ENCODE results near the gene PSENEN. TPM values are rescaled to one million over a fixed set of nuclear protein-coding genes. Genes with fewer than 3 reads are reported as not detected.
A peak's percentile ranks its signal among the peaks of the same experiment; 100 is the strongest.

The PSENEN gene
- total and polyA plus RNA-seq, 9 of the 15 experiments (the other 6 are each of a cell fraction or from before 2014, with no cell fraction given) = 34.5 to 299 (median 61.1) TPM

DNA sequence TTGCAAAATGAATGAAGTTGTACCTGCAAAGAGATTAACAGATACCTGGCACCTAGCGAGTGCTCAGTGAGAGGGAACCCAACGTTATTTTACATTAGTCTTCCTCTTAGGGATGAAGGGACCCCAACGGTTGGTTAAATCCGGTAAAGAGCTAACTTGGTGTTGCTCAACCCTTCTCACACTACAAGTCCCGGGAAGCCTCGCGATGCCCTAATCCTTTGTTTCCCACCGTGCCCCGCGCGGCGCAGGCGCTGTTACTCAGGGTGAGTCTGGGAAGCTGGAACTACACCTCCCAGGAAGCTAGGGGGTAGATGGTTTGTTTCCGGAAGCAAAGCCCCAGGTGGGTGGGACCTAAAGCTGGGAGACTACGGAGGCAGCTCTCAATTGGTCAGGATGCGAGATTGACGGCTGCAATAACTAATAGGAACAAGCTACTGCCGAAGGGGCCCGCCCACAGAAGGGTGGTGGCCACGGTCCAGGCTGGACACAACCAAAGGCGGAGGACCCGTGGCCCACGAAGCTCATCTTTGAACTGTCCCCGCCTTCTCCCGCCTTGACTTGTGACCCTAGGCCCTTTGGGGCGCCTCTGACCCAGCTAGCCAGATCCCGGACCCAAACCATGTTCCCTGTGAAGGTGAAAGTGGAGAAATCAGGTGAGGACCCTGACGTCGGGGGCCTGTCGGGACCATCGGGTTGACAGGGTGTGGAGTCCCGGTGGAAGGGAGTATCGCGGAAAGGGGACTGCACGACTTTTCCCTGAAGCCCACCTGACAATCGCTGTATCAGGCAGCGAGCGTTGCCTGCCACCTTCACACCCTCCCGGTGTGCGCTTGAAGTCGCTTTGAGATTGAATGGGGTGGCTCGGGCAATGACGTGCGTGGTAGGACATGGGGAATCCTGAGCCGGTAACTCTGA lies 2.9 kb downstream of the PSENEN start, which contains the start of gene LIN37:
TSS of gene LIN37 (plus strand) at position 471 of the 915 bp plus-strand sequence. CDS start at position 620, 149 bp downstream.
- ChIA-PET CTCF (ENCODE audit: low intra/inter-chr PET ratio) (no interaction called here), POLR2A (interaction anchor here (0.6 to 2.5 kb wide), 11 partner anchors 9 to 1902 kb away, joined by 3 to 12 read pairs (median 4); partner anchors contain the start of genes HSPB6 and PROSER3)
- peak within 1 kb of the TSS; percentile 94 for H2AFZ ChIP-seq (ENCODE audit: low read depth, low read length)
- FAIRE-seq (peak; percentile 100), ATAC-seq (peak; percentile 90), DNase-seq (ENCODE audit: extremely low read depth in 1 of 4, low spot score in 3 of 4) (peak; percentile 88 to 99 (median 93))
- peak within 1 kb of the TSS; percentile 78 to 96 for H3K9ac ChIP-seq (ENCODE audit: insufficient read depth in 1 of 2, low read depth in 2 of 2, low read length in 2 of 2)
- peaks cover 21% of the 10 kb centered on the region; the same call in 1 of the 3 replicates for H3K36me3 ChIP-seq (ENCODE audit: control insufficient read depth, insufficient read depth, low read length)
- H3K27me3 ChIP-seq (ENCODE audit: control insufficient read depth in 2 of 2, insufficient read depth in 2 of 2, low read length in 2 of 2) = no peaks in the 10 kb centered on the region
- peaks cover 18 to 31% of the 10 kb centered on the region in 2 experiments; a peak in 4 of 5 replicates for H3K4me1 ChIP-seq (replicated peaks in 1 of 2; ENCODE audit: control insufficient read depth in 2 of 2, insufficient read depth in 2 of 2, low read length in 2 of 2)
- peaks cover 16% of the 10 kb centered on the region for H3K79me2 ChIP-seq (ENCODE audit: control insufficient read depth, insufficient read depth, low read length)
- WGBS (ENCODE audit: insufficient coverage, low coverage, missing lambda C conversion rate) = under 1% methylated on average over 45 of the region's 45 CpGs
- H3K4me3 ChIP-seq = peak within 1 kb of the TSS; percentile 82
- H3K27ac ChIP-seq (ENCODE audit: extremely low read depth, low read depth, low read length) = peak within 1 kb of the TSS; percentile 68
- no peaks in the 10 kb centered on the region for H3K9me1 ChIP-seq (ENCODE audit: control insufficient read depth, insufficient read depth, low read length)
- BruUV-seq (replicated peaks) = TSS peak; percentile 47
- intact Hi-C loops (cut with micrococcal nuclease) = loop anchor here (10.0 kb wide), 1 partner anchor 104 kb away; the partner anchor contains the start of genes COX6B1 and ETV2
- in situ Hi-C loops (cut with MboI) = no loop called here
- peak within 1 kb of the TSS; percentile 96 for H3K4me2 ChIP-seq (ENCODE audit: insufficient read depth, low read length)
- H4K20me1 ChIP-seq (replicated peaks; ENCODE audit: control insufficient read depth, insufficient read depth, low read length) = no peaks in the 10 kb centered on the region
- H3K9me3 ChIP-seq (replicated peaks; ENCODE audit: control insufficient read depth, insufficient read depth, low read depth, low read length) = no peaks in the 10 kb centered on the region
- TF ChIP-seq, protein P1, sequence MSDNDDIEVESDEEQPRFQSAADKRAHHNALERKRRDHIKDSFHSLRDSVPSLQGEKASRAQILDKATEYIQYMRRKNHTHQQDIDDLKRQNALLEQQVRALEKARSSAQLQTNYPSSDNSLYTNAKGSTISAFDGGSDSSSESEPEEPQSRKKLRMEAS (CRISPR knock-in tag; IDR thresholded peaks at IDR 0.05) = 0 out of 2 replicates have a peak, but pooled peaks have one; percentile 27
- no peak for TF ChIP-seq MCM3 (IDR thresholded peaks at IDR 0.05)
- TF ChIP-seq CHD1 (IDR thresholded peaks at IDR 0.05; ENCODE audit: low read length) = peak; percentile 46
- TF ChIP-seq E2F4 (CRISPR knock-in tag; IDR thresholded peaks at IDR 0.05; ENCODE audit: low read depth) = no peak
- peak; percentile 52; the same call in 1 of the 2 replicates for TF ChIP-seq ZNF592 (IDR thresholded peaks at IDR 0.05)
- peak; percentile 84 for TF ChIP-seq KDM5B (IDR thresholded peaks at IDR 0.05; ENCODE audit: insufficient replicate concordance, low read depth, low read length)
- TF ChIP-seq, protein P2, sequence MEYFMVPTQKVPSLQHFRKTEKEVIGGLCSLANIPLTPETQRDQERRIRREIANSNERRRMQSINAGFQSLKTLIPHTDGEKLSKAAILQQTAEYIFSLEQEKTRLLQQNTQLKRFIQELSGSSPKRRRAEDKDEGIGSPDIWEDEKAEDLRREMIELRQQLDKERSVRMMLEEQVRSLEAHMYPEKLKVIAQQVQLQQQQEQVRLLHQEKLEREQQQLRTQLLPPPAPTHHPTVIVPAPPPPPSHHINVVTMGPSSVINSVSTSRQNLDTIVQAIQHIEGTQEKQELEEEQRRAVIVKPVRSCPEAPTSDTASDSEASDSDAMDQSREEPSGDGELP (CRISPR knock-in tag; IDR thresholded peaks at IDR 0.05; ENCODE audit: borderline replicate concordance) = peak; percentile 63; the same call in 1 of the 2 replicates
